ENCODE measurements around the gene ANKH.

ANKH gene

GRCh38 chr5:14861123-14861765, 10.3 kb downstream of the ANKH start:
- intact Hi-C loops (cut with DNase I; ENCODE audit: low total_unique reads) = no loop called here

GRCh38 chr5:14859980-14860379, 11.6 kb downstream of the ANKH start:
- Histone ChIP-seq H3K27ac (peak overlapping the region in 1 of 2 donors; percentile 68), H3K9me3 (no peaks in the 10 kb centered on the region), H3K4me3 (no peak overlapping the region), H3K4me1 (peaks cover 0 to 66% (median 42%) of the 10 kb centered on the region in 4 donors), H3K36me3 (no peaks in the 10 kb centered on the region), H3K27me3 (no peaks in the 10 kb centered on the region)
- no peak for DNase-seq
- TF ChIP-seq CTCF (IDR thresholded peaks at IDR 0.05) = no peak
- intact Hi-C loops (cut with DNase I; ENCODE audit: low total_unique reads) = no loop called here

More at GRCh38 chr5:14861123-14861765, 10.3 kb downstream of the ANKH start:
- no peak for TF ChIP-seq CTCF (IDR thresholded peaks at IDR 0.05)
- Histone ChIP-seq H3K4me3 (no peak overlapping the region), H3K9me3 (no peaks in the 10 kb centered on the region), H3K4me1 (peaks cover 0 to 69% (median 39%) of the 10 kb centered on the region in 4 donors), H3K27me3 (no peaks in the 10 kb centered on the region), H3K27ac (peak overlapping the region; percentile 24 to 68), H3K36me3 (no peaks in the 10 kb centered on the region)
- DNase-seq = no peak

- H3K4me1 ChIP-seq = peaks cover 0 to 67% (median 33%) of the 10 kb centered on the region in 4 donors
These were observed 12.4 kb downstream of the ANKH start for GRCh38 chr5:14859150-14859549.

GRCh38 chr5:14855366-14855765, 16.2 kb downstream of the ANKH start:
- Histone ChIP-seq H3K36me3 (no peaks in the 10 kb centered on the region), H3K27ac (no peak overlapping the region), H3K9me3 (no peaks in the 10 kb centered on the region), H3K4me3 (no peak overlapping the region), H3K27me3 (no peaks in the 10 kb centered on the region), H3K4me1 (peaks cover 0 to 56% (median 17%) of the 10 kb centered on the region in 4 donors)
- intact Hi-C loops (cut with DNase I; ENCODE audit: low total_unique reads) = no loop called here
- no peak for DNase-seq
- TF ChIP-seq CTCF (IDR thresholded peaks at IDR 0.05) = no peak

More at GRCh38 chr5:14859150-14859549, 12.4 kb downstream of the ANKH start:
- no peak for DNase-seq
- H3K4me3 ChIP-seq = no peak overlapping the region
- no peaks in the 10 kb centered on the region for H3K36me3 ChIP-seq
- H3K27ac ChIP-seq = no peak overlapping the region
- no peak for TF ChIP-seq CTCF (IDR thresholded peaks at IDR 0.05)
- H3K27me3 ChIP-seq = no peaks in the 10 kb centered on the region
- H3K9me3 ChIP-seq = no peaks in the 10 kb centered on the region
- intact Hi-C loops (cut with DNase I; ENCODE audit: low total_unique reads) = no loop called here

GRCh38 chr5:14854799-14855198, 16.8 kb downstream of the ANKH start:
- Histone ChIP-seq H3K9me3 (no peaks in the 10 kb centered on the region), H3K27ac (no peak overlapping the region), H3K4me3 (no peak overlapping the region), H3K36me3 (no peaks in the 10 kb centered on the region), H3K27me3 (no peaks in the 10 kb centered on the region), H3K4me1 (peaks cover 0 to 53% (median 15%) of the 10 kb centered on the region in 4 donors)
- DNase-seq = no peak
- no peak for TF ChIP-seq CTCF (IDR thresholded peaks at IDR 0.05)
- intact Hi-C loops (cut with DNase I; ENCODE audit: low total_unique reads) = no loop called here
